PFSK-1 (cell line): ENCODE results near the gene AQP12B.

Experiments used
- FOXP2 ChIP-seq: optimal IDR thresholded peaks from 2 replicates; pipeline ENCODE3; 2011; ENCODE audit warnings: borderline replicate concordance, control low read depth, inconsistent platforms; ENCODE audit not compliant: insufficient read depth; ENCODE audit errors: extremely low read length, extremely low read depth
- POLR2AphosphoS5 ChIP-seq: IDR thresholded peaks from 2 replicates; pipeline ENCODE4 v1.6.1; 2012; ENCODE audit warnings: low read depth, mild to moderate bottlenecking, control low read depth, low read length, moderate library complexity
- TAF1 ChIP-seq: IDR thresholded peaks from 2 replicates; pipeline ENCODE4 v1.6.1; 2012; ENCODE audit warnings: low read length, control low read depth, borderline replicate concordance; ENCODE audit not compliant: insufficient read depth
- TF ChIP-seq, protein P1 (sequence below), 2 experiments: IDR thresholded peaks; 2 replicates each; pipeline versions ENCODE4 v1.6.1 to v1.8.0; 2011 to 2012; ENCODE audit warnings: low read depth in 2 of 2, low read length in 2 of 2, control low read depth in 1 of 2, inconsistent platforms in 1 of 2, mild to moderate bottlenecking in 1 of 2, moderate library complexity in 1 of 2; ENCODE audit not compliant: insufficient read depth in 1 of 2

DNA sequence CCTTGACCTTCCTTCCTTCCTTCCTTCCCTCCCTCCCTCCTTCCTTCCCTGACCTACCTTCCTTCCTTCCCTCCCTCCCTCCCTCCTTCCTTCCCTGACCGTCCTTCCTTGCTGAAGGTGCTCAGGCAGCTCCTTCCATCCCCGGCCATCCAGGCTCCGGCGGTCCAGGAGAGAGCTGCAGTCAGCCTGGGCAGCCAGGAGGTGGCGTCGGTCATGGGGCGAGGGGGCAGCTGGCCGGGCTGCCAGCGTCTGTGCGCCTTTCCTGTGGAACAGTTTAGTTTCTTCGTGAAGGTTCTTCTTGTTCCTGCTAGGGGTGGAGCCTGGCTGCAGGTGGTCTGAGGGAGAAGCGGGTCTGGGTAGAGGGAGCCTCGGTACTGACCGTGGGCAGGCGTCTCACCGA, 41.7 kb downstream of the AQP12B start:
- no peak for TF ChIP-seq TAF1
- TF ChIP-seq POLR2AphosphoS5, result no peak
- TF ChIP-seq, protein P1, sequence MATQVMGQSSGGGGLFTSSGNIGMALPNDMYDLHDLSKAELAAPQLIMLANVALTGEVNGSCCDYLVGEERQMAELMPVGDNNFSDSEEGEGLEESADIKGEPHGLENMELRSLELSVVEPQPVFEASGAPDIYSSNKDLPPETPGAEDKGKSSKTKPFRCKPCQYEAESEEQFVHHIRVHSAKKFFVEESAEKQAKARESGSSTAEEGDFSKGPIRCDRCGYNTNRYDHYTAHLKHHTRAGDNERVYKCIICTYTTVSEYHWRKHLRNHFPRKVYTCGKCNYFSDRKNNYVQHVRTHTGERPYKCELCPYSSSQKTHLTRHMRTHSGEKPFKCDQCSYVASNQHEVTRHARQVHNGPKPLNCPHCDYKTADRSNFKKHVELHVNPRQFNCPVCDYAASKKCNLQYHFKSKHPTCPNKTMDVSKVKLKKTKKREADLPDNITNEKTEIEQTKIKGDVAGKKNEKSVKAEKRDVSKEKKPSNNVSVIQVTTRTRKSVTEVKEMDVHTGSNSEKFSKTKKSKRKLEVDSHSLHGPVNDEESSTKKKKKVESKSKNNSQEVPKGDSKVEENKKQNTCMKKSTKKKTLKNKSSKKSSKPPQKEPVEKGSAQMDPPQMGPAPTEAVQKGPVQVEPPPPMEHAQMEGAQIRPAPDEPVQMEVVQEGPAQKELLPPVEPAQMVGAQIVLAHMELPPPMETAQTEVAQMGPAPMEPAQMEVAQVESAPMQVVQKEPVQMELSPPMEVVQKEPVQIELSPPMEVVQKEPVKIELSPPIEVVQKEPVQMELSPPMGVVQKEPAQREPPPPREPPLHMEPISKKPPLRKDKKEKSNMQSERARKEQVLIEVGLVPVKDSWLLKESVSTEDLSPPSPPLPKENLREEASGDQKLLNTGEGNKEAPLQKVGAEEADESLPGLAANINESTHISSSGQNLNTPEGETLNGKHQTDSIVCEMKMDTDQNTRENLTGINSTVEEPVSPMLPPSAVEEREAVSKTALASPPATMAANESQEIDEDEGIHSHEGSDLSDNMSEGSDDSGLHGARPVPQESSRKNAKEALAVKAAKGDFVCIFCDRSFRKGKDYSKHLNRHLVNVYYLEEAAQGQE (IDR thresholded peaks at IDR 0.05; ENCODE audit: insufficient read depth in 1 of 2, low read depth in 2 of 2, low read length in 2 of 2), result no peak
- no peak for TF ChIP-seq FOXP2
